ENCODE data around the gene POR.
"Not testable (repeated sequence)": the region's sequence is repeated elsewhere in the genome, so short reads cannot be mapped to it uniquely, and the experiment has no call there.

- not testable (repeated sequence) for TF ChIP-seq CTCF (IDR thresholded peaks at IDR 0.05; ENCODE audit: poor library complexity); EZH2 (IDR thresholded peaks at IDR 0.05; ENCODE audit: borderline replicate concordance)
Observed at GRCh38 chr7:75911186-75911585, 3.8 kb upstream of the POR start.
